SJSA1 (cell line): ENCODE data around the gene TMX4. TPM values are rescaled to one million over a fixed set of nuclear protein-coding genes. Genes with fewer than 3 reads are reported as not detected.

ENCODE experiments used
- DNase-seq, 2 experiments: peaks; one replicate each; pipeline ENCODE4 v3.0.0-alpha.2; 2015 to 2020; ENCODE audit warnings: low spot score in 2 of 2, low read depth in 1 of 2
- H3K27ac ChIP-seq: fragments of 250-450 bp; sonication (Bioruptor Pico); 2 replicates; pipeline ENCODE4 v1.5.1; 2020; ENCODE audit warnings: mild to moderate bottlenecking, moderate library complexity
- H3K27me3 ChIP-seq: fragments of 250-450 bp; sonication (Bioruptor Pico); replicated peaks from 2 replicates; pipeline ENCODE4 v1.5.1; 2020; ENCODE audit warnings: mild to moderate bottlenecking, moderate library complexity
- H3K36me3 ChIP-seq: fragments of 250-450 bp; sonication (Bioruptor Pico); 2 replicates; pipeline ENCODE4 v1.5.1; 2020; ENCODE audit warnings: mild to moderate bottlenecking
- H3K4me1 ChIP-seq: fragments of 250-450 bp; sonication (Bioruptor Pico); replicated peaks from 2 replicates; pipeline ENCODE4 v1.6.1; 2021; ENCODE audit warnings: mild to moderate bottlenecking
- H3K4me3 ChIP-seq: fragments of 250-450 bp; sonication (Bioruptor Pico); 2 replicates; pipeline ENCODE4 v1.5.1; 2020; ENCODE audit warnings: mild to moderate bottlenecking
- H3K9me3 ChIP-seq: fragments of 250-450 bp; sonication (Bioruptor Pico); replicated peaks from 2 replicates; pipeline ENCODE4 v1.5.1; 2020; ENCODE audit warnings: mild to moderate bottlenecking
- total RNA-seq: library from RNA; depleted of rRNA; stranded (reverse); fragments of >200 nt; shearing (Covaris generic); gene quantifications from 2 replicates; pipeline ENCODE4 v1.2.3, GENCODE V29; 2014; rRNA removed

Gene TMX4
- 13.8 and 18.9 TPM in 2 replicates for total RNA-seq

- DNase-seq: peak; percentile 93 to 98
- H3K36me3 ChIP-seq: peaks cover 5% of the 10 kb centered on the region; the same call in 1 of the 2 replicates
- H3K27ac ChIP-seq: peak within 1 kb of the TSS; percentile 91
- no peaks in the 10 kb centered on the region for H3K9me3 ChIP-seq
- H3K4me3 ChIP-seq: peak within 1 kb of the TSS; percentile 80
- no peaks in the 10 kb centered on the region for H3K27me3 ChIP-seq
- peaks cover 16% of the 10 kb centered on the region for H3K4me1 ChIP-seq
Observed at GRCh38 chr20:8019246-8019997, at the start of gene TMX4. TMX4 (minus strand) TSS chr20:8019761; CDS start chr20:8019613, 148 bp downstream.

- Histone ChIP-seq H3K9me3 (no peaks in the 10 kb centered on the region), H3K27ac (no peak overlapping the region), H3K4me1 (no peaks in the 10 kb centered on the region), H3K36me3 (no peaks in the 10 kb centered on the region), H3K27me3 (no peaks in the 10 kb centered on the region; the same call in 1 of the 2 replicates), H3K4me3 (no peak overlapping the region)
- no peak for DNase-seq
Observed at GRCh38 chr20:8067082-8067481, 47.5 kb upstream of the TMX4 start.

- Histone ChIP-seq H3K4me3 (no peak overlapping the region), H3K9me3 (no peaks in the 10 kb centered on the region), H3K4me1 (no peaks in the 10 kb centered on the region), H3K27me3 (no peaks in the 10 kb centered on the region; the same call in 1 of the 2 replicates), H3K36me3 (no peaks in the 10 kb centered on the region), H3K27ac (no peak overlapping the region)
- DNase-seq: no peak
Observed at GRCh38 chr20:8066662-8067061, 47.1 kb upstream of the TMX4 start.

- DNase-seq: no peak
- H3K4me1 ChIP-seq: no peaks in the 10 kb centered on the region
- no peaks in the 10 kb centered on the region; the same call in 1 of the 2 replicates for H3K27me3 ChIP-seq
- H3K4me3 ChIP-seq: no peak overlapping the region
- H3K9me3 ChIP-seq: no peaks in the 10 kb centered on the region
- no peaks in the 10 kb centered on the region for H3K36me3 ChIP-seq
- H3K27ac ChIP-seq: no peak overlapping the region
Observed at GRCh38 chr20:8065691-8066090, 46.1 kb upstream of the TMX4 start.

- no peaks in the 10 kb centered on the region for H3K4me1 ChIP-seq
- no peak for DNase-seq
- H3K4me3 ChIP-seq: no peak overlapping the region
- H3K36me3 ChIP-seq: no peaks in the 10 kb centered on the region
- H3K27me3 ChIP-seq: no peaks in the 10 kb centered on the region; the same call in 1 of the 2 replicates
- H3K9me3 ChIP-seq: no peaks in the 10 kb centered on the region
- no peak overlapping the region for H3K27ac ChIP-seq
Observed at GRCh38 chr20:8062756-8063155, 43.2 kb upstream of the TMX4 start.

- Histone ChIP-seq H3K27me3 (no peaks in the 10 kb centered on the region; the same call in 1 of the 2 replicates), H3K36me3 (no peaks in the 10 kb centered on the region), H3K4me1 (no peaks in the 10 kb centered on the region), H3K27ac (no peak overlapping the region), H3K9me3 (no peaks in the 10 kb centered on the region), H3K4me3 (no peak overlapping the region)
- no peak for DNase-seq
Observed at GRCh38 chr20:8061861-8062518, 42.4 kb upstream of the TMX4 start.

GRCh38 chr20:8060977-8061376, 41.4 kb upstream of the TMX4 start:
- Histone ChIP-seq H3K4me3 (no peak overlapping the region), H3K4me1 (no peaks in the 10 kb centered on the region), H3K9me3 (no peaks in the 10 kb centered on the region), H3K27me3 (no peaks in the 10 kb centered on the region; the same call in 1 of the 2 replicates), H3K36me3 (no peaks in the 10 kb centered on the region), H3K27ac (no peak overlapping the region)
- DNase-seq: no peak

- Histone ChIP-seq H3K27ac (no peak overlapping the region), H3K4me3 (no peak overlapping the region), H3K4me1 (no peaks in the 10 kb centered on the region), H3K9me3 (no peaks in the 10 kb centered on the region), H3K36me3 (no peaks in the 10 kb centered on the region), H3K27me3 (no peaks in the 10 kb centered on the region; the same call in 1 of the 2 replicates)
- DNase-seq: no peak
Observed at GRCh38 chr20:8057871-8058270, 38.3 kb upstream of the TMX4 start.

- Histone ChIP-seq H3K4me3 (no peak overlapping the region), H3K27ac (no peak overlapping the region)
- DNase-seq: no peak
Observed at GRCh38 chr20:8055096-8055495, 35.5 kb upstream of the TMX4 start.

GRCh38 chr20:8050157-8050837, 30.7 kb upstream of the TMX4 start:
- Histone ChIP-seq H3K4me1 (no peaks in the 10 kb centered on the region), H3K27ac (no peak overlapping the region), H3K36me3 (no peaks in the 10 kb centered on the region), H3K27me3 (peaks cover 4% of the 10 kb centered on the region), H3K9me3 (no peaks in the 10 kb centered on the region), H3K4me3 (no peak overlapping the region)
- DNase-seq: no peak

More at GRCh38 chr20:8055096-8055495, 35.5 kb upstream of the TMX4 start:
- H3K9me3 ChIP-seq: no peaks in the 10 kb centered on the region
- no peaks in the 10 kb centered on the region for H3K36me3 ChIP-seq
- no peaks in the 10 kb centered on the region; the same call in 1 of the 2 replicates for H3K27me3 ChIP-seq
- H3K4me1 ChIP-seq: no peaks in the 10 kb centered on the region

GRCh38 chr20:8049310-8049709, 29.7 kb upstream of the TMX4 start:
- no peak overlapping the region for H3K4me3 ChIP-seq
- H3K27ac ChIP-seq: no peak overlapping the region
- no peaks in the 10 kb centered on the region for H3K36me3 ChIP-seq
- no peaks in the 10 kb centered on the region for H3K9me3 ChIP-seq
- H3K4me1 ChIP-seq: no peaks in the 10 kb centered on the region
- H3K27me3 ChIP-seq: peaks cover 4% of the 10 kb centered on the region
- DNase-seq: no peak

GRCh38 chr20:8045946-8046345, 26.4 kb upstream of the TMX4 start:
- no peaks in the 10 kb centered on the region for H3K9me3 ChIP-seq
- no peak overlapping the region for H3K27ac ChIP-seq
- no peaks in the 10 kb centered on the region for H3K36me3 ChIP-seq
- no peaks in the 10 kb centered on the region for H3K4me1 ChIP-seq
- peaks cover 7% of the 10 kb centered on the region for H3K27me3 ChIP-seq
- no peak overlapping the region for H3K4me3 ChIP-seq
- no peak for DNase-seq

GRCh38 chr20:8043687-8044282, 24.2 kb upstream of the TMX4 start:
- H3K4me1 ChIP-seq: no peaks in the 10 kb centered on the region
- H3K36me3 ChIP-seq: no peaks in the 10 kb centered on the region
- peaks cover 7% of the 10 kb centered on the region for H3K27me3 ChIP-seq
- H3K27ac ChIP-seq: no peak overlapping the region
- DNase-seq: peak in 1 of 2 experiments; percentile 18
- no peaks in the 10 kb centered on the region for H3K9me3 ChIP-seq
- no peak overlapping the region for H3K4me3 ChIP-seq
